Measurements from ENCODE around the gene CKB. TPM values are rescaled to one million over a fixed set of nuclear protein-coding genes. Genes with fewer than 3 reads are reported as not detected.

Gene CKB
- total and polyA plus RNA-seq, 2 donors (not counting 1 experiment from before 2014, with no cell fraction given): 3.1 to 4.7 TPM

GRCh38 chr14:103492156-103492925, 30.3 kb downstream of the CKB start:
- no peak for TF ChIP-seq EZH2 (IDR thresholded peaks at IDR 0.05; ENCODE audit: borderline replicate concordance, insufficient read depth, low read depth, low read length, poor library complexity, severe bottlenecking)
- TF ChIP-seq CTCF (IDR thresholded peaks at IDR 0.05): no peak
- Histone ChIP-seq H3K79me2 (ENCODE audit: control insufficient read depth, insufficient read depth, low read length) (no peaks in the 10 kb centered on the region), H3K4me3 (ENCODE audit: control extremely low read depth in 1 of 5, extremely low read depth in 1 of 5, insufficient read depth in 1 of 5, low read depth in 2 of 5, low read length in 4 of 5) (no peak overlapping the region), H3K36me3 (replicated peaks in 1 of 2; ENCODE audit: control extremely low read depth in 1 of 2, control insufficient read depth in 1 of 2, extremely low read depth in 1 of 2, insufficient read depth in 2 of 2, low read length in 1 of 2) (peaks cover 21 to 69% of the 10 kb centered on the region in 2 experiments), H3K9me3 (ENCODE audit: control extremely low read depth in 1 of 3, control insufficient read depth in 2 of 3, insufficient read depth in 1 of 3, low read length in 2 of 3) (no peaks in the 10 kb centered on the region), H3K27ac (ENCODE audit: low read length in 2 of 2) (no peak overlapping the region), H4K20me1 (ENCODE audit: control insufficient read depth, insufficient read depth, low read length, poor library complexity, severe bottlenecking) (no peaks in the 10 kb centered on the region), H3K4me2 (replicated peaks; ENCODE audit: low read depth, low read length, poor library complexity, severe bottlenecking) (no peak overlapping the region), H2AFZ (ENCODE audit: insufficient read depth, low read depth, low read length, poor library complexity, severe bottlenecking) (no peak overlapping the region), H3K27me3 (replicated peaks in 1 of 4; ENCODE audit: control extremely low read depth in 1 of 4, control insufficient read depth in 3 of 4, insufficient read depth in 4 of 4, low read length in 3 of 4) (no peaks in the 10 kb centered on the region), H3K9ac (ENCODE audit: low read length) (no peak overlapping the region), H3K4me1 (ENCODE audit: control insufficient read depth in 2 of 2, insufficient read depth in 2 of 2, low read length in 2 of 2) (no peaks in the 10 kb centered on the region)
- H3K9me3 Mint-ChIP-seq (ENCODE audit: insufficient read depth): no peaks in the 10 kb centered on the region
- WGBS (ENCODE audit: insufficient coverage): 96% methylated on average over 3 of the region's 6 CpGs
- H3K4me1 Mint-ChIP-seq: no peaks in the 10 kb centered on the region
- H3K27me3 Mint-ChIP-seq: no peaks in the 10 kb centered on the region
- H3K27ac Mint-ChIP-seq: no peak overlapping the region
- ChIA-PET POLR2A (no interaction called here), CTCF (no interaction called here)
- H3K4me3 Mint-ChIP-seq: no peak overlapping the region
- no peak for ATAC-seq (ENCODE audit: low read depth)
- intact Hi-C loops (cut with micrococcal nuclease): no loop called here
- DNase-seq: no peak

DNA sequence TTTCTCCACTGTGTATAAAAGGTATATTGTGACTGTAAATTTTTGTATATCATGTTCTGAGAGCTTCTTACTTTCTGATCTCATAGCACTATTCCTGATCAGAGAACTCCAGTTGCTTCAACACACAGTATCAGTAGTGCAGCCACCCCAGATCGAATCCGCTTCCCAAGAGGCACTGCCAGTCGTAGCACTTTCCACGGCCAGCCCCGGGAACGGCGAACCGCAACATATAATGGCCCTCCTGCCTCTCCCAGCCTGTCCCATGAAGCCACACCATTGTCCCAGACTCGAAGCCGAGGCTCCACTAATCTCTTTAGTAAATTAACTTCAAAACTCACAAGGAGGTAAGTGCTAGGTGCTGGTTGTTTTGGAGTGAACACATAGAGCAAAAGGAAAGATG, 30.9 kb downstream of the CKB start:
- Histone ChIP-seq H3K4me2 (replicated peaks; ENCODE audit: low read depth, low read length, poor library complexity, severe bottlenecking) (no peak overlapping the region), H3K27ac (ENCODE audit: low read length in 2 of 2) (no peak overlapping the region), H3K9ac (ENCODE audit: low read length) (no peak overlapping the region), H3K36me3 (replicated peaks in 1 of 2; ENCODE audit: control extremely low read depth in 1 of 2, control insufficient read depth in 1 of 2, extremely low read depth in 1 of 2, insufficient read depth in 2 of 2, low read length in 1 of 2) (peaks cover 20 to 72% of the 10 kb centered on the region in 2 experiments), H4K20me1 (ENCODE audit: control insufficient read depth, insufficient read depth, low read length, poor library complexity, severe bottlenecking) (no peaks in the 10 kb centered on the region), H3K4me1 (ENCODE audit: control insufficient read depth in 2 of 2, insufficient read depth in 2 of 2, low read length in 2 of 2) (no peaks in the 10 kb centered on the region), H2AFZ (ENCODE audit: insufficient read depth, low read depth, low read length, poor library complexity, severe bottlenecking) (no peak overlapping the region), H3K27me3 (replicated peaks in 1 of 4; ENCODE audit: control extremely low read depth in 1 of 4, control insufficient read depth in 3 of 4, insufficient read depth in 4 of 4, low read length in 3 of 4) (no peaks in the 10 kb centered on the region), H3K9me3 (ENCODE audit: control extremely low read depth in 1 of 3, control insufficient read depth in 2 of 3, insufficient read depth in 1 of 3, low read length in 2 of 3) (no peaks in the 10 kb centered on the region), H3K4me3 (ENCODE audit: control extremely low read depth in 1 of 5, extremely low read depth in 1 of 5, insufficient read depth in 1 of 5, low read depth in 2 of 5, low read length in 4 of 5) (no peak overlapping the region), H3K79me2 (ENCODE audit: control insufficient read depth, insufficient read depth, low read length) (no peaks in the 10 kb centered on the region)
- POLR2A ChIA-PET: no interaction called here
- CTCF ChIA-PET: no interaction called here
- H3K4me1 Mint-ChIP-seq: no peaks in the 10 kb centered on the region
- DNase-seq (no peak), ATAC-seq (ENCODE audit: low read depth) (no peak)
- intact Hi-C loops (cut with micrococcal nuclease): no loop called here
- TF ChIP-seq EZH2 (IDR thresholded peaks at IDR 0.05; ENCODE audit: borderline replicate concordance, insufficient read depth, low read depth, low read length, poor library complexity, severe bottlenecking) (no peak), CTCF (IDR thresholded peaks at IDR 0.05) (no peak)
- H3K9me3 Mint-ChIP-seq (ENCODE audit: insufficient read depth): no peaks in the 10 kb centered on the region
- no peak overlapping the region for H3K4me3 Mint-ChIP-seq
- 100% methylated on average over 5 of the region's 10 CpGs for WGBS (ENCODE audit: insufficient coverage)
- H3K27me3 Mint-ChIP-seq: no peaks in the 10 kb centered on the region
- H3K27ac Mint-ChIP-seq: no peak overlapping the region
